ENCODE measurements around the gene PRSS50.

DNA sequence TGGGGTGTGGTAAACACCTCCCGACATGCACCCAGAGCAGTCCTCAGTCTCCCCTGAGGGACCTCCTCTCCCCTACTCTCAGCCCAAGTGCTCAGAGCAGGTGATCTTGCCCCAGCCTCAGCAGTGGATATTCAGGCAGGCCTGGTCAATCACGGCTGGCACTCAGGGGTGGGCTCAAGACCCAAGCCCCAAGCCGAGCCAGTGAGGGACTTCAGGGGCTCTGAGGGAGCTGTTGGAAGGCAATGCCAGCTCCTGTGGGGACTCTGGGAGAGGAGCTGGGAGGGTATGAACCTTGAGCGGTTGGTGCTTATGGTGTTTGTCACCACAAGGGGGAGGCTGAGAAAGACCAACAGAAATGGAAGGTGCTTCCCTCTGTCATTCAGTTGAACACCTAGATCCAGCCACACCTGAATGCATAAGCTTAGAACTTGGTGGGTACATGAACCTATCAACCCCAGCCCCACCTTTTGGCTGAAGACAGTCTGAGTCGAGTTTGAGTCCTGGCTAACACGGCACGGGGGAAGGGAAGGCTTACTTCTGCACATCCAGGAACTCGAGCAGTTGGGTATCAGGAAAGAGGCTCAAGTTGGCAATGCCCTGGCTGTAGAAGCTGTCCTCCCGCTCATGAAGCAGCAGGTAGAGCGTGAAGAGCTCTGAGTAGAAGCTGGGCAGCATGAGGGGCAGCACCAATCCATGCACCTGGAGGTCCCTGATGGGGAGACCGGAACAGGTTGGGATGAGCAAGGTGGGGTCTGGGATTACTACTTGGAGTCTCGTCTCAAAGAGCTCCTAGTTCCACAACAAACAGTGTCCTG, 43.4 kb downstream of the PRSS50 start:
- TF ChIP-seq JUND (IDR thresholded peaks at IDR 0.05) (no peak), RAD21 (IDR thresholded peaks at IDR 0.05) (no peak), FOXA1 (IDR thresholded peaks at IDR 0.05) (no peak)
- TF ChIP-seq, protein P1, sequence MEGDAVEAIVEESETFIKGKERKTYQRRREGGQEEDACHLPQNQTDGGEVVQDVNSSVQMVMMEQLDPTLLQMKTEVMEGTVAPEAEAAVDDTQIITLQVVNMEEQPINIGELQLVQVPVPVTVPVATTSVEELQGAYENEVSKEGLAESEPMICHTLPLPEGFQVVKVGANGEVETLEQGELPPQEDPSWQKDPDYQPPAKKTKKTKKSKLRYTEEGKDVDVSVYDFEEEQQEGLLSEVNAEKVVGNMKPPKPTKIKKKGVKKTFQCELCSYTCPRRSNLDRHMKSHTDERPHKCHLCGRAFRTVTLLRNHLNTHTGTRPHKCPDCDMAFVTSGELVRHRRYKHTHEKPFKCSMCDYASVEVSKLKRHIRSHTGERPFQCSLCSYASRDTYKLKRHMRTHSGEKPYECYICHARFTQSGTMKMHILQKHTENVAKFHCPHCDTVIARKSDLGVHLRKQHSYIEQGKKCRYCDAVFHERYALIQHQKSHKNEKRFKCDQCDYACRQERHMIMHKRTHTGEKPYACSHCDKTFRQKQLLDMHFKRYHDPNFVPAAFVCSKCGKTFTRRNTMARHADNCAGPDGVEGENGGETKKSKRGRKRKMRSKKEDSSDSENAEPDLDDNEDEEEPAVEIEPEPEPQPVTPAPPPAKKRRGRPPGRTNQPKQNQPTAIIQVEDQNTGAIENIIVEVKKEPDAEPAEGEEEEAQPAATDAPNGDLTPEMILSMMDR (IDR thresholded peaks at IDR 0.05; ENCODE audit: low read depth, low read length, missing input control) = no peak
- TF ChIP-seq, protein P2, sequence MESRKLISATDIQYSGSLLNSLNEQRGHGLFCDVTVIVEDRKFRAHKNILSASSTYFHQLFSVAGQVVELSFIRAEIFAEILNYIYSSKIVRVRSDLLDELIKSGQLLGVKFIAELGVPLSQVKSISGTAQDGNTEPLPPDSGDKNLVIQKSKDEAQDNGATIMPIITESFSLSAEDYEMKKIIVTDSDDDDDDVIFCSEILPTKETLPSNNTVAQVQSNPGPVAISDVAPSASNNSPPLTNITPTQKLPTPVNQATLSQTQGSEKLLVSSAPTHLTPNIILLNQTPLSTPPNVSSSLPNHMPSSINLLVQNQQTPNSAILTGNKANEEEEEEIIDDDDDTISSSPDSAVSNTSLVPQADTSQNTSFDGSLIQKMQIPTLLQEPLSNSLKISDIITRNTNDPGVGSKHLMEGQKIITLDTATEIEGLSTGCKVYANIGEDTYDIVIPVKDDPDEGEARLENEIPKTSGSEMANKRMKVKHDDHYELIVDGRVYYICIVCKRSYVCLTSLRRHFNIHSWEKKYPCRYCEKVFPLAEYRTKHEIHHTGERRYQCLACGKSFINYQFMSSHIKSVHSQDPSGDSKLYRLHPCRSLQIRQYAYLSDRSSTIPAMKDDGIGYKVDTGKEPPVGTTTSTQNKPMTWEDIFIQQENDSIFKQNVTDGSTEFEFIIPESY (IDR thresholded peaks at IDR 0.05) = no peak
- TF ChIP-seq, protein P3, sequence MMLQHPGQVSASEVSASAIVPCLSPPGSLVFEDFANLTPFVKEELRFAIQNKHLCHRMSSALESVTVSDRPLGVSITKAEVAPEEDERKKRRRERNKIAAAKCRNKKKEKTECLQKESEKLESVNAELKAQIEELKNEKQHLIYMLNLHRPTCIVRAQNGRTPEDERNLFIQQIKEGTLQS (IDR thresholded peaks at IDR 0.05) = no peak

Measured in liver (tissue), 3 donors.